WI38 (cell line): Measurements from ENCODE around the gene JUN.

Source experiments
- H3K4me3 ChIP-seq: 2 replicates; pipeline ENCODE4 v1.5.1; 2011; ENCODE audit warnings: low read depth, mild to moderate bottlenecking, control low read depth, low read length
- TF ChIP-seq, protein P1 (sequence below): IDR thresholded peaks from 2 replicates; pipeline ENCODE4 v1.5.1; 2012; ENCODE audit warnings: low read depth, mild to moderate bottlenecking, control low read depth, low read length

Gene JUN

DNA sequence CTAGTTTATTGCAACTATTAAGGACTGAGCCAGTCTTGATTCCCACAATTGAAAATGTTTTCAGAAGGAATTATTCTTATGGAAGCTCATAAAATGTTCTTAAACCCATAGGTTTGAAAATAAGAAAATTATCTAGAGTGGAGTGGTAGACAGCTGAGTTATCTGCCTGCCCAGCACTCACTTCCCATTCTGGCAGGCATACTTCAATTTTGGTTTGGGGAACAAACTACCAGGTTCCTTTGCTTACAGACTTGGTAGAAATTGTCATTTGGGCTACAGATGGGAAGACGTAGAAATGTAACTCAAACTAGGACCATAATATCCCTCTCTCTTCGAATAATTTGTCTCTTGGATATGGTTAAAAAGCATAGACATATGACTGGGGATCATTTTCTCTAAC, 18.4 kb downstream of the JUN start:
- H3K4me3 ChIP-seq: no peak overlapping the region
- TF ChIP-seq, protein P1, sequence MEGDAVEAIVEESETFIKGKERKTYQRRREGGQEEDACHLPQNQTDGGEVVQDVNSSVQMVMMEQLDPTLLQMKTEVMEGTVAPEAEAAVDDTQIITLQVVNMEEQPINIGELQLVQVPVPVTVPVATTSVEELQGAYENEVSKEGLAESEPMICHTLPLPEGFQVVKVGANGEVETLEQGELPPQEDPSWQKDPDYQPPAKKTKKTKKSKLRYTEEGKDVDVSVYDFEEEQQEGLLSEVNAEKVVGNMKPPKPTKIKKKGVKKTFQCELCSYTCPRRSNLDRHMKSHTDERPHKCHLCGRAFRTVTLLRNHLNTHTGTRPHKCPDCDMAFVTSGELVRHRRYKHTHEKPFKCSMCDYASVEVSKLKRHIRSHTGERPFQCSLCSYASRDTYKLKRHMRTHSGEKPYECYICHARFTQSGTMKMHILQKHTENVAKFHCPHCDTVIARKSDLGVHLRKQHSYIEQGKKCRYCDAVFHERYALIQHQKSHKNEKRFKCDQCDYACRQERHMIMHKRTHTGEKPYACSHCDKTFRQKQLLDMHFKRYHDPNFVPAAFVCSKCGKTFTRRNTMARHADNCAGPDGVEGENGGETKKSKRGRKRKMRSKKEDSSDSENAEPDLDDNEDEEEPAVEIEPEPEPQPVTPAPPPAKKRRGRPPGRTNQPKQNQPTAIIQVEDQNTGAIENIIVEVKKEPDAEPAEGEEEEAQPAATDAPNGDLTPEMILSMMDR: no peak

DNA sequence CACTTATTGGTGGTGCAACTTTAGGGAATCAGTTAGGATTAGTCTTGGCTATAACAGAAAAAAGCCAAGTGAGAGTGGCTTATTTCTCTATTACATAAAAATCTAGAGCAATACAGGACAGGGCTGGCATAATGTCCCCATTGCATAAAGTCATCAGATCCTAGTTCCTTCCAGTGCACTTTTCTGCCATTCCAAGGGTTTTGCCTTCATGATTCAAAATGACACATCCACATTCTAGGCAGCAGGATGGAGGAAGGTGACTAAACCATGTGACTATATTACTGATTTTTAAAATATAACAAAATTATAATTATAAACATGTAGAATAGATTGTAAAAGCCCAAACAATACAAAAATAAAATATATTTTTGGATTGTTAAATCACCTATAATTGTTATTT, 18.8 kb downstream of the JUN start:
- TF ChIP-seq, protein P1: no peak
- H3K4me3 ChIP-seq: no peak overlapping the region

DNA sequence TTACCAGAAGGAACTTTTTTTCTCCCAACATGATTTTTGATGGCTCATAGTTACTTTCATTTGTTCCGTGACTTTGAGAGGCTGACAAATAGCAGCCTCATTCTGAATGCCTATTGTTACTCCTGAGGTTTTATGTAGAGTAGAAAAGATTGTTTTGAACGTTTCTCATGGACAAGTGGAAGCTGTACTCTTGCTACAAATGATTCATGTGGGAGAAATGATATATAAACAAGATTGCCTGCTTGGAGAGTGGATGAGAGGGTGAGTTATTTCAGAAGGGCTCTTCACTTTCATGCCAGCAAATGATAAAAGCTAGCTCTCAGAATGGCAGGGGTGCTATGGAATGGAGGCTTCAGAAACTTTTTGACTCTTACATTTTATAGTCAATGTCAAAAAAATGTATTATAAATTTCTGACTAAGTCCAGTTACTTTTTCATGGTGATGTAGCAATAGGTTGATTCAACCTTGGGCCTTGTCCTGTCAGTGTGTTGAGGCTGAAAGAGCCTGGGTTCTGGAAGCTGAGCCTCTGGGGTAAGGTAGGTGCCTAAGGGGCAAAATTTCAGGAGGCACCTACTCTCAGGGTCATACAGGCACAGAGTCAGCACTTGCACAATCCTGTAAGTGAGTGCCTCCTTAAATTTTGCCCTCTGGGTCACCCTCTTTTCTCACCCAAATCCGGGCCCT, 19.4 kb downstream of the JUN start:
- TF ChIP-seq, protein P1: no peak
- H3K4me3 ChIP-seq: peak overlapping the region; percentile 39

DNA sequence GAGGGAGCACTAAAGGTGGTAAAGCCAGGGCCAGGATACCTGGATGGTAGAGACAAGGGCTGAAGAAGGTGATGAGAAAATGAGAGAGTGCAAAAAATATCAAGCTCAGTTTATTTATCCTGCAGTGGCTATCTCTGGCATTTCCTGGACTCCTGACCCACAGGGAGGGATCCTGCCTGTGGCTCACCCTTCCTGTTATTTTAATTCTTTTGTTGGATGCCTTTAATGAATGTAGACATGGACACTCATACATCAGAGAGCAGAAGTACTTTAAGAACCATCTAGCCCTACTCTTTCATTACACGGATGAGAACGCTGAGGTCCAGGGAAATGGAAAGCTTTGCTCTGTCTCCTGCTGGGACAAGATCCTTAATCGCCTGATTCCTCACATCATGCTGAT, 20.6 kb downstream of the JUN start:
- TF ChIP-seq, protein P1: no peak
- peak overlapping the region; percentile 39 for H3K4me3 ChIP-seq

DNA sequence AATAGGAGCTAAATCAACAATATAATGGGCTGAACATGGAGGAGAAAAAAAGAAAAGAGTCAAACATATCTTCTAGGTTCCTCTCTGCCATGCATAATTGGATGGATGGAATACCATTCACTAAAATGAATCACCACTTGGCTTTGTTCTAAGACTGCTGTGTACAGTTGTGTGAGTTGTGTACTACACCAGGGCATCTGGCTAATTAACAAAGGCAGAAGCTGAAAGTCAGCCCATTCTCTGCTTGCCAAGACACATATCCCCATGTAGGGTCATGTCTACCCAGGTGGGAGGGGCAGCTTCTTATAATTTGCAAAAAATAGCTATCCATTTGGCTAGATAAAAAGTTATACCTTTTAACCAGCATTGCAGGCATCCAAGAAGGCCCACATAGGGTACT, 21.0 kb downstream of the JUN start:
- no peak overlapping the region for H3K4me3 ChIP-seq
- TF ChIP-seq, protein P1: no peak

DNA sequence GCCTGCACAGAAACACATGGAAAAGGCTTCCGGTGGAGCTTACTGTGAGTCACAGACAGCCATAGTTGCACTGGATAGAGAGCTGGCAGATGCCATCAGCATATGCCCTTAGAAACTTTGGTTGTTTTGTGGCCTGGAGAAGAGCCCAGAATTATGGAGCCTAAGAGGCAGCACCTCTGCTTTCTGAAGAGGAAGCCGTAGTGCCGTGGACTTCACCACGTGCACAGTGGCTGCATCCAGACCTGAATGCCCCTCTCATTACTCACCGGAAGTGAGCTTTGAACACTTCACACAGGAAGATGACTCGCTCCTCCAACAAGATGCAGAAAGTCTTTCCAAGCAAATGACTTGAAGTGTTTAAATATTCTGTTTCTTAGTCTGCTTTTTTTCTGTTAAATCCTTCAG, 28.4 kb downstream of the JUN start:
- no peak overlapping the region for H3K4me3 ChIP-seq
- TF ChIP-seq, protein P1: no peak

DNA sequence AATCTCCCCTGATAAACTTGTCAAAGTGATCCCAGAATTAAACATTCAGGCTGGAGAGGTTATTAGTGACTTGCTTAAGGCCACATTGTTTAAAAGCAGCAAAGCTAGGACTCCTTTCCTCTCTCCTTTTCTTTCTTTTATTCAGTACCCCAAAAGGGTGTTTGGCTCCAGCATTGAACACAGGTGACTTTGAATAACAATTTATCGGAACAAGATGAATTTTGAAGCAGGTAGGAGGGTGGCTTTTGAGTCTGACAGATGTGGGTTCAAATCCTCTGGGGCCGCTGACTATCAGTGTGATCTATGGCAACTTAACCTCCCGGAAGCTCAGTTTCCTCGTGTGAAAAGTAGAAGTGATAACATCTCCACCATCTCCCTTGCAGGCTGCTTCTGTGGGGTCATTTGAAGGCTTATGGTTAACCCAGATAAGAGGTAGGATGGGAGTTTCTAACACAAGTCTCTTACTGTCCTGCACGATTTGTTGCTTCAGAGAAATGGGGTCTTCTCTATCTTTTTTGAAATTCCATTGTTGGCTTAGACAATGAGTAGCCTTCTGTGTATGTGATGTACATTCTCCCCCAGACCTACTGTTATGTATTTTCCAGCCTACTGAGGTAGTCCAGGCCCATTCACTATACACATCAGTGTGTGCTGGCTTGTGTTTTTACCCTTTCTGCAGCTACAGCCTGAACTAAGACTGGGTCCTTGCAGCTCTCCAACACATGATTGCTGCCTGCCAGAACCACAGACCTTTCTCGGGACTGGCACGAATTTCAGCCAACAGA, 29.0 kb downstream of the JUN start:
- TF ChIP-seq, protein P1: no peak
- no peak overlapping the region for H3K4me3 ChIP-seq
